ENCODE results near the gene KIF2A.

Gene KIF2A

GRCh38 chr5:62418462-62419076 lies 112.6 kb downstream of the KIF2A start:
- no peak for TF ChIP-seq CTCF (conservative IDR thresholded peaks at IDR 0.05; ENCODE audit: low read depth, low read length)
- no peak for DNase-seq (ENCODE audit: low read depth)
- H3K4me3 ChIP-seq (ENCODE audit: low read depth, low read length): no peak overlapping the region

GRCh38 chr5:62419609-62420008 lies 113.6 kb downstream of the KIF2A start:
- DNase-seq (ENCODE audit: low read depth): no peak
- TF ChIP-seq CTCF (conservative IDR thresholded peaks at IDR 0.05; ENCODE audit: low read depth, low read length): no peak
- H3K4me3 ChIP-seq (ENCODE audit: low read depth, low read length): no peak overlapping the region

- no peak for TF ChIP-seq CTCF (conservative IDR thresholded peaks at IDR 0.05; ENCODE audit: low read depth, low read length)
These were observed 115.4 kb downstream of the KIF2A start for GRCh38 chr5:62421414-62421813.

GRCh38 chr5:62424763-62425162 lies 118.8 kb downstream of the KIF2A start:
- no peak overlapping the region for H3K4me3 ChIP-seq (ENCODE audit: low read depth, low read length)
- no peak for DNase-seq (ENCODE audit: low read depth)
- no peak for TF ChIP-seq CTCF (conservative IDR thresholded peaks at IDR 0.05; ENCODE audit: low read depth, low read length)

More at GRCh38 chr5:62421414-62421813, 115.4 kb downstream of the KIF2A start:
- DNase-seq (ENCODE audit: low read depth): no peak
- no peak overlapping the region for H3K4me3 ChIP-seq (ENCODE audit: low read depth, low read length)

GRCh38 chr5:62431735-62432620 lies 126.0 kb downstream of the KIF2A start:
- H3K4me3 ChIP-seq (ENCODE audit: low read depth, low read length): no peak overlapping the region
- peak; percentile 4 for DNase-seq (ENCODE audit: low read depth)
- no peak for TF ChIP-seq CTCF (conservative IDR thresholded peaks at IDR 0.05; ENCODE audit: low read depth, low read length)

GRCh38 chr5:62432621-62433064 lies 126.6 kb downstream of the KIF2A start:
- TF ChIP-seq CTCF (conservative IDR thresholded peaks at IDR 0.05; ENCODE audit: low read depth, low read length): no peak
- H3K4me3 ChIP-seq (ENCODE audit: low read depth, low read length): no peak overlapping the region
- DNase-seq (ENCODE audit: low read depth): peak; percentile 8

All from choroid plexus epithelial cell (primary cell).